Loucy (cell line): ENCODE results near the gene UBL7.

Experiments
- CTCF ChIP-seq: fragments of 200-600 bp; sonication (generic); conservative IDR thresholded peaks from 2 replicates; pipeline ENCODE4 v1.5.1; 2014; ENCODE audit warnings: mild to moderate bottlenecking, antibody characterized with exemption, low read length
- EZH2phosphoT487 ChIP-seq: fragments of 200-600 bp; IDR thresholded peaks from 2 replicates; pipeline ENCODE4 v1.6.1; 2018; ENCODE audit warnings: antibody characterized with exemption, mild to moderate bottlenecking, moderate library complexity, borderline replicate concordance

GRCh38 chr15:74398183-74398582 is 62.8 kb downstream of the UBL7 start:
- TF ChIP-seq CTCF (no peak), EZH2phosphoT487 (no peak)
